Measurements from ENCODE around the gene KCNH2. TPM values are rescaled to one million over a fixed set of nuclear protein-coding genes. Genes with fewer than 3 reads are reported as not detected.

The KCNH2 gene
- total and polyA plus RNA-seq, 8 donors = 1.4 to 27.9 (median 3.9) TPM

DNA sequence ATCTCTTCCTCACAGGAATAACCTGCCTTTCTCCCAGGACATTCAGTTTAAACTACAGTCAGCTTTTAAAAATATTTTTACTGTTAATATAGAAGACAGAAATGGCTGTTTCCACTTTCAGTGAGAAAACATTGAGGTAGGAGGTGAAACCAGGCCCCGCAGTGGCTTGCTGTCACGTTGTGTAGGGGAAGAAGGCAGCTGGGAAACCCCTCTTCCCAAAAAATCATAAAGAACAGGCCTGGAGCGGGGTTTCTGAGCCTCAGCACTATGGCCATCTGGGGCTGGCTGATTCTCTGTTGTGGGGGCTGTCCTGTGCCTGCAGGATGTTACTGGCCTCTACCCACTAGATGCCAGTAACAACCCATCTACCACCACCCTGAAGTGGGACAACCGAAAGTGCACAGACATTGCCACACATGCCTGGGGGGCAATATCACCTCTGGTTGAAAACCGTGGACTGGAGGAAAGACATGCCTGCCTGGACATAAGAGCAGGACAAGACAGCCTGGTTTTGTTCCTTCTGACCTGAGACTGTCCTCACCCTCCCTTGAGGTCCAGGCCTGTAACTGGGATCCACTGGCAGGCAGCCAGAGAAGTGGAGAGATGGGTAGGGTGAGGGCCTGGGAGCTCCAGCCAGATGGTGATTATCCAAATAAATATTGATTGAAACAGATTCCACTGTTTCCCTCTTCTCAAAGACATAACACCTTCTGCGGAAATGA lies 43.9 kb downstream of the KCNH2 start:
- FAIRE-seq (no peak), ATAC-seq (no peak), DNase-seq (no peak)
- no peak overlapping the region for H3K27ac ChIP-seq
- H3K9me3 ChIP-seq = no peaks in the 10 kb centered on the region
- WGBS, 2 donors = 87 to 90% methylated on average over 6 of the region's 6 CpGs
- TF ChIP-seq, protein P1, sequence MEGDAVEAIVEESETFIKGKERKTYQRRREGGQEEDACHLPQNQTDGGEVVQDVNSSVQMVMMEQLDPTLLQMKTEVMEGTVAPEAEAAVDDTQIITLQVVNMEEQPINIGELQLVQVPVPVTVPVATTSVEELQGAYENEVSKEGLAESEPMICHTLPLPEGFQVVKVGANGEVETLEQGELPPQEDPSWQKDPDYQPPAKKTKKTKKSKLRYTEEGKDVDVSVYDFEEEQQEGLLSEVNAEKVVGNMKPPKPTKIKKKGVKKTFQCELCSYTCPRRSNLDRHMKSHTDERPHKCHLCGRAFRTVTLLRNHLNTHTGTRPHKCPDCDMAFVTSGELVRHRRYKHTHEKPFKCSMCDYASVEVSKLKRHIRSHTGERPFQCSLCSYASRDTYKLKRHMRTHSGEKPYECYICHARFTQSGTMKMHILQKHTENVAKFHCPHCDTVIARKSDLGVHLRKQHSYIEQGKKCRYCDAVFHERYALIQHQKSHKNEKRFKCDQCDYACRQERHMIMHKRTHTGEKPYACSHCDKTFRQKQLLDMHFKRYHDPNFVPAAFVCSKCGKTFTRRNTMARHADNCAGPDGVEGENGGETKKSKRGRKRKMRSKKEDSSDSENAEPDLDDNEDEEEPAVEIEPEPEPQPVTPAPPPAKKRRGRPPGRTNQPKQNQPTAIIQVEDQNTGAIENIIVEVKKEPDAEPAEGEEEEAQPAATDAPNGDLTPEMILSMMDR (IDR thresholded peaks at IDR 0.05) = no peak
- no peaks in the 10 kb centered on the region for H3K4me1 ChIP-seq
- no peaks in the 10 kb centered on the region for H3K36me3 ChIP-seq
- H3K27me3 ChIP-seq = no peaks in the 10 kb centered on the region
- H3K4me3 ChIP-seq = no peak overlapping the region
- intact Hi-C loops (cut with DNase I) = no loop called here

DNA sequence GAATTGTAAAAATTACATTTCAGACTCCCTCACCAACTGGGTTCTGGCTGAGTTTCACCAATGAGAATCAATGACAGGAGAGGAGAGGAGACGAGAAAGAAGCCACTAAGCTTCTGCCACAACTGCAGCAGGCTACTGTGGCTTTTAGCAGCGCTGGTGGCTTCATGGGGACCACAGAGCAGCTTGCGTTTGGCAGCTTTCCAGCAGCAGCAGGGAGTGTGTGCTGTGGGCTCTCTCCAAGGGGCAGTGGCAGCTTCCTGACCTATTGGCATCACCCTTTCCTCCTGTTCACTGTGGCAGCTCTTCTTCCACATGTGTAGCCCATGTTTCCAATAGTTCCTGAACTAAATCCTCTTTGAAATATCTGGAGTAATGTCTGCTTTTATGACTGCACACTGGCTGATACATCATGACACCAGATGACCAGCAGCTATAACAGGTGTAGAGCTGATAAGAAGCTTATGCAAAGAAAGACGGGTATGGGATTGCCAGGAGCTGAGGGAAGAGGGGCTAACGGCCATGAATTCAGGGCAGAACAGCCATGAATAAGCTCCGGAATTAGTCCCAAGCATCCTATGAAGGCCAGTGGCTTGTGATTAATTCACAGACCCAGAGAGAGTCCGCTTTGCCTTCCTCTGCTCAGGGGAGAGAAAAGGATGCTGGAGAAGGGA lies 46.8 kb downstream of the KCNH2 start:
- intact Hi-C loops (cut with DNase I) = no loop called here
- FAIRE-seq (no peak), ATAC-seq (no peak), DNase-seq (no peak)
- Histone ChIP-seq H3K27ac (no peak overlapping the region), H3K9me3 (no peaks in the 10 kb centered on the region), H3K27me3 (no peaks in the 10 kb centered on the region), H3K36me3 (no peaks in the 10 kb centered on the region), H3K4me1 (no peaks in the 10 kb centered on the region), H3K4me3 (no peak overlapping the region)
- TF ChIP-seq, protein P1 (IDR thresholded peaks at IDR 0.05) = no peak
- 42 to 43% methylated on average over 7 of the region's 7 CpGs for WGBS, 2 donors

DNA sequence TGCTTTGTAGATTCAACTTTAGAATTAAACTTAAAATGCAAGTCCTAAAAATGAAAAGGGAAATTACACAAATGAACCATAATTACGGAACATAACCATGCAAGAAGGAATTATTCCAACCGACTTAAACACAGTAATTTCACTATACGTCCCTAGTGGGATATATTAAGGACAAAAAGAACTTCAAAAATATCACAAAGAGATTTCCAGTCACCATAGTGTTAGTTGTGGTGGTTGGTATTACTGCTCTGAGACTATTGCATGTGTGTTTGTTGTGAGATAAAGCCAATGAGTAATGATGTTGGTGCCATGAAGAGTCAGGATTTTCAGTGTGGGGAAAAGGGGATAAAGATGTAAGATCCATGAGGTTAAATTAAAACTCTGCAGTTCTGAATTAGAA lies 49.6 kb downstream of the KCNH2 start:
- Histone ChIP-seq H3K9me3 (no peaks in the 10 kb centered on the region), H3K27me3 (no peaks in the 10 kb centered on the region), H3K4me1 (no peaks in the 10 kb centered on the region), H3K27ac (no peak overlapping the region), H3K4me3 (no peak overlapping the region), H3K36me3 (no peaks in the 10 kb centered on the region)
- DNase-seq (no peak), ATAC-seq (no peak), FAIRE-seq (no peak)
- intact Hi-C loops (cut with DNase I) = no loop called here
- TF ChIP-seq, protein P1 (IDR thresholded peaks at IDR 0.05) = no peak
- 73 to 86% methylated on average over 3 of the region's 3 CpGs for WGBS, 2 donors

DNA sequence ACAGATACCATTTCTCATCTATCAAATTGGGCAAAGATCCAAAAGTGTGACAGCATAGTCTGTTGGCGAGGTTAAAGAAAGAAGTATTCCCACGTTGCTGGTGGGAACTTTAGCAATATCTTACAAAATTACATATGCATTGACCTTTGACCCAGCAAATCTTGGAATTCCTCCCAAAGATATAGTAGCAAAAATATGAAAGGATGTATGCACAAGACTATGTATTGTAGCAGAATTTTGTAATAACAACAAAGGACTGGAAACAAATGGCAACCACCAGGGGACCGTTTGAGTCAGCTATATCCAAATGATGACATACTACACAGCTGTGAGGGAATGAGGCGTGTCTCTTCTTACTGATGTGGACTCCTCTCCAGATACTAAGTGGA lies 50.2 kb downstream of the KCNH2 start:
- Histone ChIP-seq H3K4me3 (no peak overlapping the region), H3K27me3 (no peaks in the 10 kb centered on the region), H3K36me3 (no peaks in the 10 kb centered on the region), H3K27ac (no peak overlapping the region), H3K4me1 (no peaks in the 10 kb centered on the region), H3K9me3 (no peaks in the 10 kb centered on the region)
- intact Hi-C loops (cut with DNase I) = no loop called here
- FAIRE-seq (no peak), DNase-seq (no peak), ATAC-seq (no peak)
- 46 to 54% methylated on average over 4 of the region's 4 CpGs for WGBS, 2 donors
- TF ChIP-seq, protein P1 (IDR thresholded peaks at IDR 0.05) = no peak

All from pancreas (tissue), 10 donors.